GM19372 (cell line): ENCODE data around the gene CACNA1C.

Experiments used
- ATAC-seq: cut with Tn5 transposase; IDR thresholded peaks from one replicate; pipeline ENCODE4 v1.9.1; 2021; ENCODE audit warnings: mild to moderate bottlenecking, low read depth, moderate library complexity; ENCODE audit not compliant: unreplicated experiment

CACNA1C gene

DNA sequence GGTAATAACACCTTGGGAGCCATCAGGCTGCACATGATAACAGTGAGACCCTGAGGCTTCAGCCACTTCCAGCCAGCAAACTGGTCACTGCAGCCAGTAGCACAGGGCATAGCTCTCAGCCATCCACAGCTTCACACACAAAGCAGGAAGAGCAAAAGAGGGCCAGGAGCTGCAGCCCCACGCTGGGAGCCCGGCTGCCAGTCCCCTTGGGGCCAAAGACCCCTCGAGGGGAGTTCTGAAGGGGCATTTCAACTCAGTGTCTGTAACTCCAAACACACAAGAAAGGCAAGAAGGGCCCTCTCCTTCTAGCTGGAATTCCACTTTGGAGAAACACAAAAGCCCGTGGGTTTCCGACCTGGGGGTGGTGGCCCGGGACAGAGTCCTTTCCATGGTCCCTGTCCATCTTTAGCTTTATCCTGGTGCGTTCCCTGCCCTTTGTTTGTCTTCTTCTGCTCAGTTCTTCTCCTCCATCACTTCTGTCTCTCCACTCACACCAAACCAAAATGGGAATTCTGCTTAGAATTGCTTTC, 590.2 kb downstream of the CACNA1C start:
- ATAC-seq: no peak

DNA sequence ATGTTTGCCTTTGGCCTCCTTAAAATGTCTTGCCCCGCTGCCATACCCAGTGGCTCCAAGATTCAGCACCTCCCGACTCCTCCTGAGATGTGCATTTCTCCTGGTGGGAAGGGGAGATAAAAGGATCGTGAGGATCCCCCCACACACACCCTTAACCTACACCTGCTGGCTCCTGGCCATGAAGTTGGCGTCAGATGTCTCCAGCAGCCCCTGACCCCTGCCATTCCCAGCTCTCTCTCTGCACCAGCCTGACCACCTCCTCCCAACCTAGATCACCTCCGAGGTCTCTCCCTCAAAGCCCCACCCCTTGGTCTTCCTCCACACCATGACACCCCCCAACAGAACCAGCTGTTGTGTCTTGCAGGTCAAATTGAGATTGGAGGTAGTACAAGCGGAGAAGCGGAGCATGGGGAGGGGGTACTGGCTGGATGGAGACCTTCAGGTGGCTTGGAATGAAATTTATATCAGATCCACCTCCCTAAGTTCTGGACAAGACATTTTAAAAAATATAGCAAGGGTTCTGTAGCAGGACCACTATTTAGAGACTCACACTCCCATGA, 590.9 kb downstream of the CACNA1C start:
- ATAC-seq: no peak

DNA sequence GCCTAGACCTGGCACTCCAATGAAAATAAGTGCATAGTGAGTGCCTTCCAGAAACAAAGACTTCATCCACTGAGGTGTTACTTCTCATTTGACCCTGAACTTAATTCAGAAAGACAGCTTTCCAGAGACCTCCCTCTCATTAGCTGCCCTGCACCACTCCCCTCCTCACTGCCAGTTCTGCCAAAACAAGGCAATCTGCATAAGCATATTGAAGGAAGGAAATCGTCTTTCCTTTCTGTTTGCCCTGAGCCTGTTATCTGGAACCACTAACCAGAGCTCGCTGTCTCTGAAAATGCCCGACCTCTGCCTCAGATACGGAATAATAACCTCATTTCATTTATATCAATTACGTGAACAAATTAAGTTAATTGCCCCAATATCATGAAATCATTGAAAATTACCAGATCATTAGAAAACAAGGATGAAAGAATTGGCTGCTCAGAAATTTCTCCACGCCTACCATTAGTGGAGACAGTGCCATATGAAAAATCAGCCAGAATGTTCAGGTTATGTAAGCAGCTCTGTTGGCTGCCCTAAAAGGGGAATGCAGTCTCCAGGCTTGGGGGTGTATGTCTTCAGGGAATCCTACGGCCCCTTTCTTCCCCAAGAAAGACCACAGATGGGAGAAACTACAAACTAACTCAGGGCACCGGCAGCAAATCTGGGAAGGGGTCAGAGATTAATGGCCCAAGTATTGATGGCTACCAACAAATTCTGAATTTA, 592.1 kb downstream of the CACNA1C start:
- no peak for ATAC-seq

DNA sequence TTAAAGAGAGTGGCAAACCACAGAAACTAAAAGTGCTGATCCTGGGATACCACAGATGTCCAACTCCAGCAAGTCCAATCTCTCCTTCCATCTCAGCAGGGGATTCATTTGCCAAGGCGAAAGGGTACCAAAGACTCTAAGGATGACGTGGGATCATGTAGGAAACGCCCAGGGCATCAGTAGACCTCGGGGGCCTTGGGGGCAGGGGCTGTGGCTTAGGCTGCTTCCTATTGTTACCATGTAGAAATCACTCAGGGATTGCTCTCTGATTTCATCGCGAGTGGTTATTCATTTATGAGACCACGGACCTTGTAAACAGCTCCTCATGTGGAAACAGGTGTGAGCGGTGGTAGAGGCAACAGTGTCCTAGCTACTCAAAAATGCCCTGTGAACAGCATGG, 592.7 kb downstream of the CACNA1C start:
- ATAC-seq: no peak

DNA sequence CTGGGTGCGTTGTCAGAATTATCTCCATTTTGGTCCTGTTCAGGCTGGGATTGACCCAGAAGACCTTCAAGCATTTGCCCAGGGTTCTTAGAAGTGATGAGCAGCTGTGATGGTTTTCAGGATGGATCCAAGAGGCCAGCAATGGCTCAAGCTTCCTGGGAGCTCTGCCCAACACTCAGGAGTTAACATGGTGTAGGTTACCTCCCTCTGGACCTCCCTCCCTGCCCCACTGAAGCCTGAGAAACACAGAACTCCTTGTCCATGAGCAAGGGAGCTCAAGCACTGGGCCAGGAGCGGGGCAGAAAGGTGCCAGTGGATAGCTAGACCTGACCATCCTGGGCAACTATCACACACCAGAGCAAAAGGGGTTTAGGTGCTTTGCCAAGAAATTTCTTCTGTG, 593.6 kb downstream of the CACNA1C start:
- no peak for ATAC-seq

DNA sequence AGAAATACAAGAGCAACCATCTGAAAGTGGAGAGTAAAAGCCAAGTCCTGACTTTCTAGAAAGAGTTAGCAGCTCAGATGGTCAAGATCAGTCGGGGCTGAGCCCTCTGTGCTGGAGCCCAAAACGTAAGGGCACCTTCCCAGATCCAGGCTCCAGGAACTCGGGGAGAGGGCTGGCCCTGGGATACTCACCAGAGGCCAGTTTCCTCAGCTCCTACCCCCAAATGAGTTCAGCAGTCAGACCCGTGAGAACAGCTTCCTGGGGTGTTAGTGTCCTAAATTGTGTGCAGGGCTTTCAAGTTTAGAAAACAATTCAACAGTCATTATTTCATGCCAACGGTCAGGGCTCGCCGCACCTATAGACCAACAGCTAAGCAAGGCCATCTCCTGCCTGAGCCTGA, 594.4 kb downstream of the CACNA1C start:
- ATAC-seq: no peak

DNA sequence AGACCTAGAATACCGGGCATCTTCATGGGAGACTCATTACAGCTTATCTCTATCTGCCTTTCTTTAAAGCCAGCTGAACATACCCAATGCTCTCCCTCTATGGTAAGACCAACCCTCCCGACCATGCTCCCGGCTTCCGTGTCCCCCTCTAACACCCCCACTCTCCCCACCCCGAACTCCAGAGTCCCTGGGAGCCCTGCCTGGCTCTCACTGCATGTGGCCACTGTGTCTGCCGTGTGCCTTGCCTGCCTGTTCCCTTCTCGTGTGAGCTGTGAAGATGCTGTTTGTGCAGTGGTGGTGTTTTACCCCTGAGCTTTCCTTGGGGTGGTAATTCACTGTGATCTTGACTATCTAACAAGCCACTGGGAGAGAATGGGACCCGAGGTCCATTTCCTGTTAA, 595.6 kb downstream of the CACNA1C start:
- ATAC-seq: no peak

DNA sequence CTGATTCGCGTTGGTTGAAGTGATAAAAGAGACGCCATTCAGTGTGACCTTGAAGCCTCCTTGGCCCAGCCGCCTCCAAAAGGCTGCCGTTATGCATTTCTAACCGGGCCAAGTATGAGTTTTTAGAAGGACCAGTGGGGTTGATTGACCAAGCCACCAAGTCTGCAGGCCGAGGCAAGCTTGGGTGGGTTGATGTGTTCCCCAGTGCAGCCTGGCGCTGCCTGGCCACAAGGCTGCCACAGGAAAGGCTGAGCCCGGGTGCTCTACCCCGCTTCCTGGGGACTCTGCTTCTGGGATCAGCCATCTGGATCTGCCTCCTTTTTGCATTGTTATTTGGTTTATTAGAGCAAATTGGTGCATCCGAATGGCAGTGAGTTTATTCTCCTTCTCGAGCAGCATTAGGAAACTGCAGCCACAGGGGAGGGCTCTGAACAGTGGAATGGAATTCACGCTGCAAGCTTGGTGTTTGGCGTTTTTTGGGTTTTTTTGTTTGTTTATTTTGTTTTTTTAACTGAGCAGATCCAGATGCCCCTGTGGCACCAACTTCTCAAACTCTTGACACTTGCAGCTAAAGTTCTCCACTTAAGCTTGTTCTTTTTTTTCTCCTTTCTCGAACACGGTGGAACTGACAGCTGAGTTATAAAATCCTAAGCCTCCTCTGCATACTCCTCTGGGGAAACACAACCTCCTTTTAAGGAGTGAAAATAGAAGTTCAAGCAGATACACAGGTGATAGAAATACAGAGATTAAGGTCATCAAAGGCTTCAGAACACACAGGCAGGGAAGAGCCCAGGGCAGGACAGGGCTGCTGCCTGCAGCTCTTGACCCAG, 596.6 kb downstream of the CACNA1C start:
- no peak for ATAC-seq

DNA sequence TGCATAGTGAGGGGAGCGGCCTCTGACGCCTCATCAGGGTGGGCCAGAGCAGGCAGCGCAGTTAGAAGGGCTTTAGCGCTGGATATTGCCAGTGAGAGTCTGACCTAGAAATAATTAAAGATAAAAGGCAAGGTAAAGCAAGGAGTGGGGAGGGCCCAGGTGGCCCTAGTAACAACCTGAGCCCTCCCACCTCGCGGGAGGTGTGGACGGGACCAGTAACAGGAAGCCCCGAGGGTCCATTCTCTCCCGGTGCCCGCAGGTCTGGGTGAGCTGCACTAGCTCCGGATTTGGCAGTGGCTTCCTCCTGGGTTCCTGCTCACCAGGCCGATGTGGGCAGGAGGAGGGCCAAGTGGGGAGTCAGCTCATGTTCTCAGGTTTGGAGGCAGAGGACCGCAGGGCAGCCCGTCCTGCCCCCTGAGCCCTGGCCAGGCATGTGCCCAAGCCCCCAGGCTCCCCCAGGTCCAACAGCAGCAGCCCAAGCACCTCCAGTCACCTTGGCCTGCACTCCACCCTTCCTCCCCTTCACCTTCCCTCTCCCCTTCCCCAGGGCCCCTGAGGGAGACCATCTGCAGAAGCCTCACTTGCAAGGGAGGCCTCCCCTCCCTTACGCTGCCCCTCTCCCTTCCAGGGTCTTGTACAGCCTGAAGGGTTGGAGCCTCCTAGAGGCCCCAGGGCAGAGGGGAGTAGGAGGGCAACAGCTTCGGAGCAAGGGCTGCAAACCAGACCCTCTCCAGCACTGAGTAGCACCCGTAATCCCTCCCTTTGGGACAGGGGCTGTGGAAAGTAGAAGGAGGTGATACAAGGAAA, 597.7 kb downstream of the CACNA1C start:
- ATAC-seq: no peak

DNA sequence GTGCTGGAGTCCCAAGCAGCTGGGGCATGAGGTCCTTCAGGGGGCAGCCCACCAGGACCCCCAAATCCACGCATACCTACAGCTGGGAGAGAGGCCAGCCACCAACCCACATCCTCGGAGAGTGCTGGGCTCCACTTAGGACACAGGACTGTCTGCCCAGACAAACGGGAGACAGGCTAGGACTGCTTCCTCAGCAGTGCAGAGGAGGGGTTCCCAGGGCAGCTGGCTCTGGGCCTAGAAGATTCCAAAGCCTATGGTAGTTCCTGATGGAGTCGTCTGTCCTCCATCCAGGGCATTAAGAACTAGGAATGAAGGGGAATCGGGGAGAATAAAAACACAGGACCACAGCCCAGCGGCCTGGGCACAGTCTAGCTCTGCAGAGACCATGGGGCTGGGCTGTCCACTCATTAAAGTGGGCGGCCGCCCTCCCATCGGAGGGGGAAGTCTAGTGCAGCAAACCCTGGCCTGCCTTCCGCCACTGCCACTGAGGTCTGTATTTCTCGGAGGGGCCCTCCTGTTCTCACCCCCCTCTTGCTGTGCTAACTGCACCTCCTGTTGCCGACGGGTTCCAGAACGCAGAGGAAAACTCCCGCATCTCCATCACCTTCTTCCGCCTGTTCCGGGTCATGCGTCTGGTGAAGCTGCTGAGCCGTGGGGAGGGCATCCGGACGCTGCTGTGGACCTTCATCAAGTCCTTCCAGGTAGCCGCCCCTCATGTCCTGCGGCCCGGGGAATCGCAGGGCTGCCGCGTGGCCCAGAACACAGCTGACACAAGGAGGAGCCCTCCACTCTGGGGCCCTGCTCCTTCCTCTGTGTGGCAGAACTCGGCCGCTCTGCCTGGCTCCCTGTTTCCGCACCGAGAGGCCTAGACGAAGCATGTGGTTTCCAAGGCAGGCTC, 598.5 kb downstream of the CACNA1C start:
- ATAC-seq: no peak

DNA sequence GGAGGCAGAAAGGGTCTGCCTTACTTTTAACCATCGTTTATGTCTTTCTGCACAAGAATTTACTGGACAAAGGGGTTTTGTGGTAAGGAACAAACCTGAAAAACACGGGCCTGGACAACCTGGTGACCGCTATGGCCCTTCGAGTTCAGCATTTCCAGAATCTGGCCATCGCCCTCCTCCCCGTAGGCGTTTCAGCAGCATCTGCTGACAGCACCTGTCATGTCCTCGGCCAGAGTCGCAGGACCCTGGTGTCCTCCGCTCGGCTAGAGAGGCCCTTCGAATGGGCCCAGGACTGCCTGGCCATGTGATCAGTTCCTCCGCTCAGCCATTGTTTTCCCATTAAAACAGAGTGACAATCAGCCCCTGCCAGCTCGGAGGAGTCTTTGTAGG, 599.2 kb downstream of the CACNA1C start:
- ATAC-seq: no peak

DNA sequence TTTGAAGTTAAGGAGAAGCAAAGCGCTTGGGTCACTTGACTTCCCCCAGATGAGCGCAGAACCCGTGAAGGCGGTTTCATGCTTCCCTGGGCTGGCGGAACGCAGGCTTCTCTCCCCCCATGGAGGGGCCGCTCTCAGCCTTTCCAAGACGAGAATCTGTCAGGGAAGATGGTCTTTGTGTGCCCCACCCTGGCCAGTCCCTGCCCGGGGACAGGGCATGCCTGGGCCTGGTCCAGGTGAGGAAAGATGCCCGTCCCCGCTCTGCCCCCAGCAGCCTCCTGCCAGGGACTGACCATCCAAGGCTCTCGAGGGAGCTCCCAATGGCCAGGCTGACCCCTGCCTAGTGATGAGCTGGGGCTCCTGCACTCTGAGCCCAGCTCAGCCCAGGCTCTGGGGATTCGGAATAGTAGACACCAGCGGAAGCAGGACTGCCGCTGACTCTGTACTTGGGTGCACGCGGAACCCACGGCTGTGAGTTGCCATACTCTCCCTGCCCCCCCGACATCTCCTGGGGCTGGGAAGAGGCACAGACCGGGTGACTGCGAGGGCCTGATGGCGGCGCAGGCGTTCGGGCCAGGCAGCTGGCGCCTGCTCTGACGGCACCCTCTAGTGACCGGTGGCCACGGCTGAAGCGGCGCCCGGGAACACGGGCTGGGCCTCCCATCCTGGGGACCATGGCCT, 599.8 kb downstream of the CACNA1C start:
- no peak for ATAC-seq

DNA sequence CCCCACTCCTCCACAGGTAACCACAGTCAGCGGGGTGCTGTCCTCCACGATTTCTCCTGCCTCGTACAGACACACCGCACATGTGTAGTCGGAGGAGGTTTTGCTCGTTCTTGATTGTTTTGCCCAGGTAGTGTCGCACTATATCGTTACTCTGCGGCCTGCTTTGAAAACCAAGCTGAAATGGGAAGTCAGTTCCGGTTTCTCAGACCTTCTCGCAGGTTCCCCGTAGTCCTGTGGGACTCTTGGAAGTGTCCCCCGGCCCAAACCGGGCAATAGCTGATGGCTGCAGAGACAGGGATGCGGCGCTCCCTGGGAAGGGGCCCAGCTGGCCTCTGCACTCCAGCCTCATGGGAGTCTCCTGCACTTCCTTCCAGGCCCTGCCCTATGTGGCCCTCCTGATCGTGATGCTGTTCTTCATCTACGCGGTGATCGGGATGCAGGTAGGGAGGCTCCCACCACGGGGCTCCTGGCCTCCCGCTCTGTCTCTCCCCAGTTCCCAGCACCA, 600.7 kb downstream of the CACNA1C start:
- ATAC-seq: no peak

DNA sequence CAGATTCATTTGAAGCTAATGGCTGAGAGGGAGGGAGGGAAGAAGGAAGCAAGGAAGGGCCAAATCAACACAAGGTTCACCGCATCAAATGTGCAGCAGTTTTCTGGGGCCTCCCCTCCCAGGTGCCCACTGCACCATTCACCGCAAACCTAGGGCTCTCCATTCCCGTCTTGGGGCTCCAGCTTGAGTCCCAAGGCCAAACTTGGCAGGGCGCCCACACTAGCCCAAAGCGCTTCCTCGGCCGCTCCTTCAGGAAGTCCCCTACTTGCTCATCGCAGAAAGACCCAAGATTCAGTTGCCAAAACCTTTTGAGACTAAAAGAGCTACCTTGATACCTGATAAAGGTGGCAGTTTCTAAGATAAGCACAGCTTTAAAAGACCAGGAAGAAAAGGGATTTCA, 601.5 kb downstream of the CACNA1C start:
- no peak for ATAC-seq

DNA sequence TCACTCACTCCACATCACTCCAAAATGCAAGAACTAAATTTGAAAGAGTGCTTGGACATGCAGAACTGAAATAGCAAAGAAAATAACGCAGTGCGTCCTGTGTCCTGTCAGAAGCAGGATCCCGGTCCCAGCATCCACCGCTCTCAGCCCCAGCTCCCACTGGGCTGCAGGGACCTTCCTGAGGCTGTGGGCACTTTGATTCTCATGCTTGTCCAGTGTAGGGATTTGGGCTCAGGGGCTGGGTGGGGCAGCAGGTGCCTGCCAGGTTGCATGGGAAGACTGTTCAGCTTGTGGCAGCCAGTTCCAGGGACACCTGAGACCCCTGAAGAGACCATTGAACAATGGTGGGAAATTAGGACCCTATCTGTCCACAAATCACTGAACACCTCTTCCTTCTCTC, 602.0 kb downstream of the CACNA1C start:
- ATAC-seq: no peak

DNA sequence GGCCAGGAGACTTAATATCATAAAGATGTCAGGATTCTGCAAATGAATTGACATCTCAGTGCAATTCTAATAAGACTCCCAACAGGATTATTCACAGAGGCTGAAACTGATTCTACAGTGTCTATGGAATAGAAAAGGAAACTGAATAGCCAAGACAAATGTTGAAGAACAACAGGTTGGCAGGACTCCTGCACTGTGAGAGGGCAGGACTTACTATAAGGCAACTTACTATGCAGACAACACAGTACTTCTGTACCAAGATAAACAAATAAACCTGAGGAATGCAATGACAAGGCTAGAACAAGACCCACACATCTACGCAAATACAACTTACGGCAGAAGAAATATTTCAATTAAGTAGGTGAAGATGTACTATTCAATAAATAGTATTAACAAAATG, 609.7 kb downstream of the CACNA1C start:
- ATAC-seq: no peak

DNA sequence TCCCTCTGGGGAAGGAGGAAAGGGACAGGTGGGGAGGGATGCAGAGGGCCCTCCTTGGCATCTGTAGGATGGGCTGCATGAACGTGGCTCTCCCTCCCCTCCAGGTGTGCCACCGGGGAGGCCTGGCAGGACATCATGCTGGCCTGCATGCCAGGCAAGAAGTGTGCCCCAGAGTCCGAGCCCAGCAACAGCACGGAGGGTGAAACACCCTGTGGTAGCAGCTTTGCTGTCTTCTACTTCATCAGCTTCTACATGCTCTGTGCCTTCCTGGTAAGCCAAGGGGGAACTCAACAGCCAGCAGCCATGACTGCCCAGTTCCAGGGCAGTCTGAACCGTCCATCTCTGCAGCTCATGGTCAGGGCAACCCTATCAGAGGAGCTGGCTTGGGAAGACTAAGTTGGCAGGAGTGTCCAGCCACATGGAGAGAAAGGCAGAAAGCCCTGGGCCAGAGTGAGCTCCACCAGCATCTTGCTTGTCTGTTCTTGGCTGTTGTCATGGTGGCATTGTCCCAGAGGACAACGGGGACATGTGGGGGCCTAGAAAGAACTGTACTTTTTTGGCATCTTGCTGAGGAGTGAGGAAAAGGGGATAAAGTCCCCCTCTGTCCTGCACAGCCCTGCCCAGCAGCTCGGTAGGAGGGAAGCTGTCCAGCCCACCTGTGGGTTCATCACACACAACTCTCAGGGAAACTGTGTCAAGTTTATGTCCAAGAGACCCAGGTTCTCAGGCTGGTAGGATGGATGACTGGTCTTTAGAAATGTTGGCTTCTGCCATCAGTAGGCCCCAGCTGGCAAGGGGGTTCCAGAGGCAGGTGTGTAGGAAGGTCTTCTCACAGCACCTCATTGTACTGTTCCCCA, 612.2 kb downstream of the CACNA1C start:
- no peak for ATAC-seq

DNA sequence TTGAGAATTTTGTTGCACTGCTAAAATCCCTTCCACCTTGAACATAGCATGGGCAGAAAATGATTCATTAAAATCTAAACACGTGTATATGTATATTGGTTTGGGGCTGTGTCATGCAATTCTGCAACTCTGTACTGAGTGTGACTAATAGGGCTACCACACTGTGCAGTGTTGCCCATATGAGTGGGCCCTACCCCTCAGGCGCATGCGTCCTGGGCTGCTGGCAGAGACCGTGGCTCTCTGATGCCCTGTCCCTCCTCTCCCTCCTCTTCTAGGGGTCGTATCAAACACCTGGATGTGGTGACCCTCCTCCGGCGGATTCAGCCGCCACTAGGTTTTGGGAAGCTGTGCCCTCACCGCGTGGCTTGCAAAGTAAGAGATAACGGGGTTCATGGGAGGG, 613.6 kb downstream of the CACNA1C start:
- ATAC-seq: no peak
